GM21576 (cell line): ENCODE data around the gene ADARB2.
"Not testable (repeated sequence)": the region's sequence is repeated elsewhere in the genome, so short reads cannot be mapped to it uniquely, and the experiment has no call there.

Source experiments
- ATAC-seq: cut with Tn5 transposase; IDR thresholded peaks from one replicate; pipeline ENCODE4 v1.9.1; 2021; ENCODE audit warnings: mild to moderate bottlenecking, moderate library complexity; ENCODE audit not compliant: unreplicated experiment

Gene ADARB2

GRCh38 chr10:1402816-1403507 is 334.4 kb downstream of the ADARB2 start:
- no peak for ATAC-seq

- ATAC-seq: no peak
Observed at GRCh38 chr10:1402016-1402770, 335.1 kb downstream of the ADARB2 start.

GRCh38 chr10:1401071-1401965 is 336.0 kb downstream of the ADARB2 start:
- no peak for ATAC-seq

- ATAC-seq: no peak
Observed at GRCh38 chr10:1400101-1401070, 336.9 kb downstream of the ADARB2 start.

- no peak for ATAC-seq
Observed at GRCh38 chr10:1399431-1400100, 337.8 kb downstream of the ADARB2 start.

- ATAC-seq: no peak
Observed at GRCh38 chr10:1398626-1399410, 338.5 kb downstream of the ADARB2 start.

GRCh38 chr10:1398116-1398515 is 339.2 kb downstream of the ADARB2 start:
- not testable (repeated sequence) for ATAC-seq

GRCh38 chr10:1396297-1396635 is 341.1 kb downstream of the ADARB2 start:
- ATAC-seq: no peak

GRCh38 chr10:1395481-1396296 is 341.6 kb downstream of the ADARB2 start:
- no peak for ATAC-seq

GRCh38 chr10:1395025-1395480 is 342.3 kb downstream of the ADARB2 start:
- no peak for ATAC-seq

- ATAC-seq: no peak
Observed at GRCh38 chr10:1394155-1394912, 343.0 kb downstream of the ADARB2 start.

- no peak for ATAC-seq
Observed at GRCh38 chr10:1393481-1393880, 343.8 kb downstream of the ADARB2 start.

- no peak for ATAC-seq
Observed at GRCh38 chr10:1392127-1392526, 345.2 kb downstream of the ADARB2 start.

- no peak for ATAC-seq
Observed at GRCh38 chr10:1390200-1390599, 347.1 kb downstream of the ADARB2 start.

GRCh38 chr10:1384026-1384425 is 353.3 kb downstream of the ADARB2 start:
- ATAC-seq: no peak

- no peak for ATAC-seq
Observed at GRCh38 chr10:1382711-1383110, 354.6 kb downstream of the ADARB2 start.

GRCh38 chr10:1381339-1381738 is 356.0 kb downstream of the ADARB2 start:
- ATAC-seq: no peak
